IPS-18c (cell line): ENCODE data around the gene SPAG4.

Source experiments
- H3K4me3 ChIP-seq: 2 replicates; pipeline ENCODE4 v1.7.0; 2013; ENCODE audit warnings: low read depth, mild to moderate bottlenecking, low read length, moderate library complexity; ENCODE audit not compliant: insufficient read depth
- H3K9me3 ChIP-seq: one replicate; pipeline ENCODE4 v1.6.1; 2013; ENCODE audit warnings: mild to moderate bottlenecking, low read length, moderate library complexity; ENCODE audit not compliant: control insufficient read depth, insufficient read depth

Gene SPAG4

DNA sequence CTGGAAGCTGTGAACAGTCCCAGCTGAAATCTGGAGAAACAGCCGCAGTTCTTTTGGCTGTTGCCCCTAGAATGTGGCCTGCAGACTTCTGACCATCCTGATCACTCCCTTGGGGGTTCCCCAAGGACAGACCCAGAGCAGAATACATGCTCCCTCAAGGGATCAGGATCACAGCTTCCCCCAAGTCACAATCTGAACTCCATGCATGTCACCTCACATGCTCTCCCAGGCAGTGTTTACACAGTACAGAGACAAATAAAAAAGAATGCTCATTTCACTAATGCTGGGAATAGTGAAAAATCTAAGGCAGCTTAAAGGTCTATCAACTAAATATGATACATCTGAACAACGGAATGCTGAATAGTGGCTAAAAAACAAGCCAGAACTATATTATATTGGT, 20.5 kb downstream of the SPAG4 start:
- Histone ChIP-seq H3K4me3 (no peak overlapping the region), H3K9me3 (no peaks in the 10 kb centered on the region)

DNA sequence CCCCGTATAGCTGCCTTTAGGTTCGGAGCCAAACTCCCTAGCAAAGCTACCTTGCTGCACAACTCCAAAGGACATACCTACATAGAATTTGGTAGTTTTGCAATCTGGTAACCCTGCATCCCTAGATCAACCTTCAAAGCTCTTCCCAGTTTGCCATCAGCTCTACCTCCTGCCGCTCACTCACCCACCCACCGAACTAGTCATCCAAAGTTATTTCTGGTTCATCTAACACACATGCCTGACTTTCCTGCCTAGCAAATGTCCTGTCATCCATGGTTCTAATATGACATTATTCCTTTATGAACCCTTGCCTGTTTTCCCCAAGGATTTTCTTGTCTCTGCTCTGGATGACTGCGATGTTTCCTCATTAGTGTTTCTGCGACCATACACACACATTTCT, 21.6 kb downstream of the SPAG4 start:
- no peaks in the 10 kb centered on the region for H3K9me3 ChIP-seq
- no peak overlapping the region for H3K4me3 ChIP-seq

DNA sequence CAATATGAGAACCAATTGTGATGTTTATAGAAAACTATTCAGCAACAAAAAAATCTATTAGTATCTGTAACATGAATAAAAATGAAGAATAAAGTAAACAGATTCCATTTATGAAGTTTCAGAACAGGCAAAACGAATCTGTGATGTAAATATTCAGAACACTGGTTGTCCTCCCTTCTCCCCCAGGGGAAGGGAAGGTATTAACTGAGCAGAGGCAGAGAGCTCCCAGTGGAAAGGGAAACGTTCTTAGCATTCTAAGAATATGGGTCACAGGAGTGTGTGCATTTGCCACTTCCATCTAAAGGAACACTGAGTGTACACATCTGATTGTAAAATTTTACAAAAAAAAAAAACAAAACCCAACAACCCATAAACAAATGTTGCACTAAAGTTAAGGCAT, 23.1 kb downstream of the SPAG4 start:
- Histone ChIP-seq H3K4me3 (no peak overlapping the region), H3K9me3 (no peaks in the 10 kb centered on the region)

DNA sequence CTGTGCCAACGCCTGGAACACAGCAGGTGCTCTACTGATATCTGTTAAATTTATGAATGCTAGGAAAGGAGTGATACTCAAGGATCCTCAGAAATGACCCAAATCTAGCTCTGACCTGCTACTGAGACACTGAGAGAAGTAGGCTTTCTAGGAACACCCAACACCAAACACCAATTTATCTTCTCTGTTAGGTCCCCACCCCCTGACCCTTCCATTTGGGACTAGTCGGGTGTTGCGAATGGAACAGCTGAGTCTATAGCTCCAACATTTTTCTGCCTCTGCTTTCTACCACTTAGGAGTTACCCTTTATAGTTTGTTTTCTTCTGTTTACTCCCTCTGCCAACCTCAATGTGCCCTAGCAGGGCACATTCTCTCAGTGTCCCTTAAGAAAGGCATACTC, 25.1 kb downstream of the SPAG4 start:
- Histone ChIP-seq H3K9me3 (no peaks in the 10 kb centered on the region), H3K4me3 (no peak overlapping the region)

DNA sequence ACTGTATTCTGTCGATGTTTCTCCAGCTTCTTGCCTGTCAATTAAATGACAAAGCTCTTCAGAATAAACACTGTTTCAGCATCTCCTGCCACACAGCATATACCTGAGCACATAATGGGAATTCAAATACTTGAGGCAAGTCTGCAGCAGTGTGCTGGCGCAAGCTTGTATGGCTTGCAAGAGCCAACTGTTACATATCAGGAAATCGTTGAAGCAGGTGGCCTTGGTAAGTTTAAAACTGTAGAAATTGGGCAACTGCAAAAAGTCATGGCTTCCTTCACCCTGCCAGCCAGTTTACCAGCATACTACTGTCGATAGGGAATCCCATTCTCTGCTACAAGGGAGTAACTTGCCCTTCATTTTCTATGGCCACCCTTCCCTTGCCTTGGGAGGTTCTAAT, 26.1 kb downstream of the SPAG4 start:
- Histone ChIP-seq H3K4me3 (no peak overlapping the region), H3K9me3 (no peaks in the 10 kb centered on the region)

DNA sequence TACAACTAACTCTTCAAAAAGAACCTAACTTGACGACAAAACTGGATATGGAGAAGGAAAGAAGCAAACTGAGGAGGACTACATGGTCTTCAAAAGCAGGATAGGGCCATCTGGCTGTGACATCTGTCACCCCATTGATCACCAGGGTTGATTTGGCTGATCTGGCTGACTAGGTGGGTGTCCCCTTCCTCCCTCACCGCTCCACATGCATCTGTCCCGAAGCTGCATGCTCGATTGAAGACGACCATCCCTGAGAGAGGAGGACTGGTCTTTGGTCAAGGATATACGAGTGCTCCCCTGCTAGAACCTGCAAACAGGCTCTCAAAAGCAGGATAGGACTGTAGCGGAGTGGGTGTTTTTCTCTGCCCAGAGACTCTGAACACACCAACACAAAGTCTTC, 27.4 kb downstream of the SPAG4 start:
- Histone ChIP-seq H3K4me3 (no peak overlapping the region), H3K9me3 (no peaks in the 10 kb centered on the region)

DNA sequence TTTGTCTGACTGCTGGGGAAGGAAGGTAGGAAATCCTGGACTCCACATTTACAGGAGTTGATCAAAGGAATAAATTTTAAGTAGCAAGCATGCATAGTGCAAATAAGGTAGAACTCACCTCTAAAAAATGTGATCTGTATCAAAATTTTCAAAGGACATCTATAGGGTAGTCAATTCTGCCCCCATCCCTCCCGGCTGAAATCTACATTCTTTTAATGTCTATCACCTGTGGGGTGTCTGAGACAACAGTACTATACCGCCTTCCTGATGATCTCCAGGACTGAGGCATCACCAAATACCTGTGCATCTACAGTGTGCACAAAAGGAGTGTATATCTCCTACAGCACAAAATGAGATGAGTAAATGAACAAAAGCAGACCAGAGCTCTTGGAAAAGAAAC, 29.2 kb downstream of the SPAG4 start:
- H3K4me3 ChIP-seq = no peak overlapping the region

DNA sequence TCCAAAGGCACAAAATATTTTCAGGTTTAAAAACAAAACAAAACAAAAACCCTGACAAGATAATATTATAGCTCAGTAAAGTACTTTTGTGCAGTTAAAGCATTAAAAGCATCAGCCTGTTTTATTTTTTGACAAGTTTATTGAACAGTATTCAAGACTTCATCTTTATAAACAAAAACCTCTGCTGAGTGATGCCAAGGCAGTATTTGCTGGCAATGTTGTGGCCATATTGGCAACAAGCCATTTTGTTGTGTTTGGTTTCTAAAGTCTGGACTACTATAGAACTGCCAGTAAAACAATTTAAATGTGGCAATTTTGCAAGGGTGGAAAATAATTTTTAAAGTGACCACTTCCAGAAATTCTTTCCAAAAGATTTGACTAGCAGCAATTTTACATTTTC, 33.2 kb downstream of the SPAG4 start:
- Histone ChIP-seq H3K9me3 (no peaks in the 10 kb centered on the region), H3K4me3 (no peak overlapping the region)

More for the DNA sequence above, 29.2 kb downstream of the SPAG4 start:
- H3K9me3 ChIP-seq = no peaks in the 10 kb centered on the region

DNA sequence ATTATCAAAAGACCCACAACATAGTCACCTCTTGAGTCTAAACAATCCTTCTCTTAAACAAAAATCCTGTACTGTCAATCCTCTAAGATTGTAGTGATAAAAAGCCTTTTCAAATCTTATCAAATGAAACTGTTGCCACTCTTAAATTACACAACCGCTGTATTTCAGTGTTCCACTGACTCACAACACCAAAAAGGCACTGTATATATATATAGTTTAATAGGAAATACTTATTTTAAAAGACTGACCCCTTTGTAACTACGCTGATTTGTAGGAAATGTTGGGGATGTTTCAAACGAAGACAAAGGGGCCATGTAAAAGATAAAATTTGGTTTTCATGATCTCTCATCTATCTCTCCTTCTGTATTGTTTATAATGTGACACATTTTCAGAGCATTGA, 35.0 kb downstream of the SPAG4 start:
- Histone ChIP-seq H3K4me3 (no peak overlapping the region), H3K9me3 (no peaks in the 10 kb centered on the region)

DNA sequence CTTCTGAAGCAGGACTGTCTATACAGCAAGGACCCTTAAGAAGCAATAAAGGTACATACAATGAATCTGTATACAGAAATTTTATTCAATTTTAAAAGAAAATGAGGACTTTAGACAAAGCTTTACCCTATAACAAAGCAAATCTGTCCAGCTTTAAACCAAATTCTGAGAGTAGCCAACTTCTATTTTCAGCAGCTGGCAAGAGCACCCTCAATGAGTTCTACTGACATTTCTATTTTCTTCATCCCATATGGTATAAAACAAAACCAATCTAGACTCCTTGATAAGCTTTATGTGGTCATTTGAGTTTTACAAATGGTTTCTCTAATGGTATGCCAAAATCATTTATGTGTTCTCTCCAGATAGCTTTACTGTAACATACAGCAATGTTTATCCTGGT, 36.3 kb downstream of the SPAG4 start:
- no peak overlapping the region for H3K4me3 ChIP-seq
- no peaks in the 10 kb centered on the region for H3K9me3 ChIP-seq

DNA sequence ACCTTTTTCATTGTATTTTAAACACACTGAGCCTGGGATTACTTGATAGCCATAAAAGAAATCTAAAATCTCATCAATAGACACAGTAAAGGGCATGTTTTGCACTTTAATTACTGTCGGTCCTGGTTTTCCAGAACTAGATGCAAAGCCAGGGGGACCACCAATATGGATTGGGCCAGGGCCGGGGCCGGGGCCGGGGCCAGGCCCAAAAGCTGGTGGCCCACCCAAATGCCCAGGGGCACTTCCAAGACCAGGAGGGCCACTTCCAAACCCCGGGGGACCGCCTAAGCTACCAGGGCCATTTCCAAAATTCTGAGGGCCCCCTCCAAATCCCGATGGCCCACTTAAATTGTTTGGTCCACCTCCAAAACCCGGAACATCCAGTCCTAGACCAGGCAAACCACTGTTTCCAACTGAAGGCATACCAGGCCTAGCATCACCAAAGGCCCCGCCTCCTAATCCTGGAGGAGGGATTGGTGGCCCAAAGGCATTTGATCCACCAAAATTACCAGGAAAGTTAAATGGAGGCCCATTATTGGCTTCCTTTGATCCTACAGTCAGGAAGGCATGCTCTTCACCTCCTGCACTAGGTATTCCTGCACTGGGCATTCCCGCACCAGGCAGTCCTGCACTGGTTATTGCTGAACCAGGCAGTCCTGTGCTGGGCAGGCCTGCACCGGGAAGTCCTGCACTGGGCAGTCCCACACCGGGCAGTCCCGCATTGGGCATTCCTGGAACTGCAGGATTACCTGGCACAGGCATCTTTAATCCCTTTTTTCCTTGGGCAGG, 37.2 kb downstream of the SPAG4 start:
- no peak overlapping the region for H3K4me3 ChIP-seq
- H3K9me3 ChIP-seq = no peaks in the 10 kb centered on the region

DNA sequence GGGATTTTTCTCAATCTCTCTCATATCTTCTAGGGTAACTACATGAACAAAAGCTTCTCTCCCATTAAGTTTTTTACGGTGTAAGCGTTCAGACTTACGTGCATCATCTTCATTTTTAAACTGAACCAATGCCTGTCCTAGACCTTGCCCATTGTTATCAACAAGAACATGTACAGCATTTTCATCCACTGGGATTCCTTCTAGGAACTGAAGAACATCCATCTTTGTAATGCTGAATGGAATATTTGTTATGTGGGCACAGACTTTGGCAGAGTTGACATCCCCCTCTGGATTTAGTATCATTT, 37.8 kb downstream of the SPAG4 start:
- no peak overlapping the region for H3K4me3 ChIP-seq
- no peaks in the 10 kb centered on the region for H3K9me3 ChIP-seq

DNA sequence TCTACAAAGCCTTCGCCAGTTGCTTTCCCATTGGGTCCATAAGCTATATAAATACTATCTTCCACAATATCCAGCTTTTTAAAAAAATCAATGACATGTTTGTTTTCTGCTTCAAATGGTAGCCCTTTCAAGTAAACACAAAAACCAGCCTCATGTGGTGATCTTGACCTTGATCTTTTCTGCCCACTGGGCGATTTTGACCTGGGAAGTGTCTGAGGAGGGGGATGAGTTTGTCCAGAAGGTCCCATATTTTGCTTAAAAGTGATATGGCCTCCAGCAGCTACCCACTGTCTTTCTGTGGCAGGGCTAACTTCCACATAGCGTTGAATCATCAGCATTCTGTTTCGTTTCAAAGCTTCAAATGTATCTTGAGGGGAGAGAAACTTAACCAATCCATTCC, 38.3 kb downstream of the SPAG4 start:
- Histone ChIP-seq H3K4me3 (no peak overlapping the region), H3K9me3 (no peaks in the 10 kb centered on the region)

DNA sequence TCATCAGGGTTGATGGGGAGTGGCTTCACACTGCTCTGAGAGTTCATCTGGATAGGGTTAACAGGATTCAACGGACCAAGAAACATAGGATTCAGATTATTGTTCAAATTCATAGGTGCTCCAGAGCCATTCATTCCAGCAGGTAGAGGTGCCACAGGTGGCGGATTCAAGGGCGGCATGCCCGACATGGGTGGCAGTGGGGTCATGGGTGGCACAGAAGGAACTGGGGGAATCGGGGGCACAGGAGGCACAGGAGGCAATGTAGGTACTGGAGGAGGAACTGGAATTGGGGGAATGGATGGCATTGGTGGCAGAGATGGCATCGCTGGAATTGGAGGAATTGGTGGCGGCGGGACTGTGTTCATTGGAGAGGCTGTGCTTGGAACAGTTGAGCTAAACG, 38.8 kb downstream of the SPAG4 start:
- Histone ChIP-seq H3K4me3 (no peak overlapping the region), H3K9me3 (no peaks in the 10 kb centered on the region)

DNA sequence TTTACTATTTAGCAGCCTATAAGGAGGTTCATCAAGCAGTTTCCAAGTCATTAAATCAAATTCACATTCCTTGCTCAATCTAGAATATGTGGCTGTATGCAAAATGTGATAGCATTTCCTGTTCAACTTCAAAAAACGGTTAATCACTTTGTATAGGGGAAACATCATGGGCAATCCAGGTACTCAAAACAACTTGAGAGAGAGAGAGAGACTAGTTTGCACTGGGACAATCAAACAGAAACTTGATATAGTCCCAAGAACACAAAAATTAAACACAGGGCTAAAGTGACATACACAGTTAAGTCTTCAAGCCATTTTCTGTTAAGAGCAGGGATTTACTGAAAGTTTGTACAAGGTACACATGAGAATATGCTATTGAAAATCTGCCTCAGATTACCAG, 41.6 kb downstream of the SPAG4 start:
- H3K9me3 ChIP-seq = no peaks in the 10 kb centered on the region
- H3K4me3 ChIP-seq = no peak overlapping the region

DNA sequence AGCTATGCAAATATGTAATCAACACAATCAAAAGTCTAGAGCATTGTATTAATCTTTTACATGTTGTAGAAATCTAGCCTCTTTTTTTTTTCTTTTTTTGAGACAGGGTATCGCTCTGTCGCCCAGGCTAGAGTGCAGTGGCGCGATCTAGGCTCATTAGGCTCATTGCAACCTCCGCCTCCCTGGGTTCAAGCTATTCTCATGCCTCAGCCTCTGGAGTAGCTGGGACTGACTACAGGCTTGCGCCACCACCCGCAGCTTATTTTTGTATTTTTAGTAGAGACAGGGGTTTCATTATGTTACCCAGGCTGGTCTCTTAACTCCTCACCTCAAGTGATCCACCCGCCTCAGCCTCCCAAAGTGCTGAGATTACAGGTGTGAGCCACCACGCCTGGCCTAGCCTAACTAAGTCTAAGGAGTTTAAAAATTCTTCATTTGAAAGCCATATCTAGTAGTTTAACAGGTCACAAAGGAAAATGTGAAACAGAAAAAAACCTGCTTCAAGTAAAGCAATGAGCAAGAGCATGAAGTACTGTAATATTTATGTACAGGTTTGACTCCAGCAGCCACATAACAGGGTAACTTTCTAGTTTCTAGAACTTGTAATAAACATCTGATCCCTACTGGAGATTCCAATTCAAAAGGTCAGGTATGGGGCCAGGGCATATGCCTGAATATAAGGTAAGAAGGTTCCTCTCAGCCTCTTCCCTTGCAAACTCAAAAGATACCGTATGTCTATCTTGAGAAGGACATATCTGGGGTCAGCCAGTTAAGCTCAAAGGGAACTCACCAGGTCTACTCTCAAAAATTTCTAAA, 44.7 kb downstream of the SPAG4 start:
- H3K9me3 ChIP-seq = no peaks in the 10 kb centered on the region
- no peak overlapping the region for H3K4me3 ChIP-seq

DNA sequence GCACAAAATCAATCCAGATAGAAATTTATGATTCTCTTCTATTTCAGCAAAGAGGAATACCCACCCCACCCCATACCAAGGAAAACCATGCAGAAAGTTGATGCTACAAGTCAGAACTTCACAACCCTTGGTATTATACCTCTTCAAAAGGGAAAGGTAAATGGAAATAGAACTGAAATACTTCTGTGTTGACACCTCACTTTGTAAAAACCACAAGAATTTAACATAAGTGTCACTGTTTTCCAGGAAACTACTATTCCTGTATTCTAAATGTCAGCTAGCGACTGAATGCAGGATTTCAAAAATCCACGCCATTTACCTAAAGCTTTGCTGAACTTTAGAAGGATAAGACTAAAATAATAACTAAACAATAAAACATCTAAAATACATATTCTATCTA, 45.4 kb downstream of the SPAG4 start:
- Histone ChIP-seq H3K4me3 (no peak overlapping the region), H3K9me3 (no peaks in the 10 kb centered on the region)

DNA sequence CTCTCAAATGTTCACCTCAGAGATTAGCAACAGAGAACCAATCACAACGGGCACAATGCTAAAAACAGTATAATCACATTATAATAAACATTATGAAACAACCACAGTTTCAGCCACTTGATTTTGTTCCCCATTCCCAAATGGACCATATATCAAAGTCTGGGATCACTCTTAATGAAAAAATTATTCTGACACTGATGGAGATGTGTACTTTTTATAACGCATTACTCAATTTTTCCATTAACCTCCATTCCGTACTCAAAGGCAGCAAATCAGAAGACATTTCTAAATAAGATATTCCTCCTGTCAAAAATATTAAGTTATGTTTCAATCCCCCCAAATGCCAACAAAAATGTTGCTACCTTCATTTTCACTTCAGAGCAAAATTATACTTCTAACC, 46.3 kb downstream of the SPAG4 start:
- no peak overlapping the region for H3K4me3 ChIP-seq
- H3K9me3 ChIP-seq = no peaks in the 10 kb centered on the region

DNA sequence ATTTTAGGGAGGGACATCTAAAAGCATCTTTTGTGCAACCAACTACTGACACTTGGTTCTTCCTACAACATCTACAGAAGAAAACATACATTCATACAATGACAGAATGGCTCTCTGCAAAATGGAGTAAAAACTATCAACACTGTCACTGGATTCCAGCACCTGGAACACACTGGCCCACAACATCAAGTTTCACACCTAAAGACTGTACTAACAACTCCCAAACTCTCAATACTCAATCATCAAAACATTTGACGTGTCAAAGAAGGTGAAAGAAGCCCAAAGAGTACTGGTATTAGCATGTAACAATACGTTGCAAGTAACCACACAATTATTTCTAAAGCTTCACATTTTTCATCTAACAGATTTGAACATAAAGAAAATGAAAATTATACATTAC, 46.9 kb downstream of the SPAG4 start:
- H3K9me3 ChIP-seq = no peaks in the 10 kb centered on the region

More for the DNA sequence above, 46.9 kb downstream of the SPAG4 start:
- peak overlapping the region; percentile 38 for H3K4me3 ChIP-seq
